Parathyroid adenoma (tissue), 2 donors: ENCODE data around the gene KLF6.

Experiments
- H2AFZ ChIP-seq: fragments of 300-600 bp; sonication (generic); one replicate; pipeline ENCODE4 v1.7.0; 2017; ENCODE audit warnings: antibody characterized with exemption, mild to moderate bottlenecking
- H3K27ac ChIP-seq: fragments of 300-600 bp; sonication (generic); one replicate; pipeline ENCODE4 v1.7.0; 2017
- H3K27me3 ChIP-seq: fragments of 300-600 bp; sonication (generic); one replicate; pipeline ENCODE4 v1.7.0; 2017; ENCODE audit warnings: low read length; ENCODE audit not compliant: control insufficient read depth, insufficient read depth
- H3K36me3 ChIP-seq: fragments of 300-600 bp; sonication (generic); one replicate; pipeline ENCODE4 v1.7.0; 2017; ENCODE audit warnings: low read length; ENCODE audit not compliant: control insufficient read depth, insufficient read depth
- H3K4me1 ChIP-seq: fragments of 300-600 bp; sonication (generic); one replicate; pipeline ENCODE4 v1.7.0; 2017; ENCODE audit warnings: control low read depth
- H3K4me2 ChIP-seq: fragments of 300-600 bp; sonication (generic); one replicate; pipeline ENCODE4 v1.7.0; 2017; ENCODE audit warnings: low read length
- H3K4me3 ChIP-seq: fragments of 300-600 bp; sonication (generic); one replicate; pipeline ENCODE4 v1.7.0; 2017; ENCODE audit warnings: low read depth, low read length
- H3K79me2 ChIP-seq: fragments of 300-600 bp; sonication (generic); one replicate; pipeline ENCODE4 v1.7.0; 2017; ENCODE audit warnings: control low read depth
- H3K9ac ChIP-seq: fragments of 300-600 bp; sonication (generic); one replicate; pipeline ENCODE4 v1.7.0; 2017; ENCODE audit warnings: mild to moderate bottlenecking
- H3K9me3 ChIP-seq: fragments of 300-600 bp; sonication (generic); one replicate; pipeline ENCODE4 v1.7.0; 2017; ENCODE audit warnings: low read length; ENCODE audit not compliant: control insufficient read depth
- CTCF ChIP-seq: fragments of 300-600 bp; sonication (generic); IDR thresholded peaks from one replicate; pipeline ENCODE4 v1.7.0; 2017; ENCODE audit warnings: antibody characterized with exemption, mild to moderate bottlenecking
- donor health status: primary hyperparathyroidism.

Gene KLF6

GRCh38 chr10:3808689-3809199 is 23.7 kb upstream of the KLF6 start:
- Histone ChIP-seq H3K9ac (no peak overlapping the region), H2AFZ (no peak overlapping the region), H3K79me2 (no peaks in the 10 kb centered on the region), H3K4me1 (peaks cover 17% of the 10 kb centered on the region), H3K27me3 (no peaks in the 10 kb centered on the region), H3K4me3 (no peak overlapping the region), H3K4me2 (peak overlapping the region; percentile 10), H3K9me3 (no peaks in the 10 kb centered on the region), H3K27ac (peak overlapping the region; percentile 37), H3K36me3 (no peaks in the 10 kb centered on the region)
- no peak for TF ChIP-seq CTCF

GRCh38 chr10:3807928-3808496 is 23.0 kb upstream of the KLF6 start:
- Histone ChIP-seq H3K9me3 (no peaks in the 10 kb centered on the region), H3K27me3 (no peaks in the 10 kb centered on the region), H3K9ac (no peak overlapping the region), H3K4me2 (peak overlapping the region; percentile 10), H3K4me1 (peaks cover 17% of the 10 kb centered on the region), H3K4me3 (no peak overlapping the region), H3K36me3 (no peaks in the 10 kb centered on the region), H3K79me2 (no peaks in the 10 kb centered on the region), H3K27ac (peak overlapping the region; percentile 37), H2AFZ (peak overlapping the region; percentile 31)
- TF ChIP-seq CTCF, result no peak

GRCh38 chr10:3807211-3807927 is 22.4 kb upstream of the KLF6 start:
- H3K79me2 ChIP-seq, result no peaks in the 10 kb centered on the region
- H3K4me1 ChIP-seq, result peaks cover 17% of the 10 kb centered on the region
- no peak overlapping the region for H3K9ac ChIP-seq
- no peak for TF ChIP-seq CTCF
- peak overlapping the region; percentile 31 for H2AFZ ChIP-seq
- no peak overlapping the region for H3K4me2 ChIP-seq
- H3K27me3 ChIP-seq, result no peaks in the 10 kb centered on the region
- H3K9me3 ChIP-seq, result no peaks in the 10 kb centered on the region
- no peak overlapping the region for H3K4me3 ChIP-seq
- H3K27ac ChIP-seq, result no peak overlapping the region
- no peaks in the 10 kb centered on the region for H3K36me3 ChIP-seq

- Histone ChIP-seq H3K27ac (peak overlapping the region; percentile 65), H2AFZ (no peak overlapping the region), H3K4me1 (peaks cover 16% of the 10 kb centered on the region), H3K9ac (no peak overlapping the region), H3K4me2 (no peak overlapping the region), H3K36me3 (no peaks in the 10 kb centered on the region), H3K27me3 (no peaks in the 10 kb centered on the region), H3K79me2 (no peaks in the 10 kb centered on the region), H3K4me3 (no peak overlapping the region), H3K9me3 (no peaks in the 10 kb centered on the region)
- TF ChIP-seq CTCF, result no peak
These were observed 21.6 kb upstream of the KLF6 start for GRCh38 chr10:3806603-3807002.
